Fibroblast of the aortic adventitia (primary cell): Measurements from ENCODE around the gene SLIT3. TPM values are rescaled to one million over a fixed set of nuclear protein-coding genes. Genes with fewer than 3 reads are reported as not detected.

ENCODE experiments used
- DNase-seq: peaks from one replicate; pipeline ENCODE4 v3.0.0-alpha.2; 2010; ENCODE audit warnings: low read depth
- H3K4me3 ChIP-seq: 2 replicates; pipeline ENCODE4 v1.5.1; 2011; ENCODE audit warnings: low read depth, mild to moderate bottlenecking, control low read depth, low read length, moderate library complexity
- CTCF ChIP-seq: IDR thresholded peaks from 2 replicates; pipeline ENCODE4 v1.5.1; 2011; ENCODE audit warnings: mild to moderate bottlenecking, low read length, control low read depth, inconsistent platforms; ENCODE audit not compliant: insufficient read depth
- total RNA-seq: library from RNA; depleted of rRNA; stranded (reverse); fragments of >200 nt; gene quantifications from 2 replicates; pipeline ENCODE4 v1.2.3, GENCODE V29; 2012; ENCODE audit warnings: low replicate concordance

Gene SLIT3
- total RNA-seq, 1 donor, result 65.3 TPM

- no peak overlapping the region for H3K4me3 ChIP-seq
- no peak for DNase-seq
- no peak for TF ChIP-seq CTCF
These were observed 221.2 kb downstream of the SLIT3 start for GRCh38 chr5:169079697-169080096.

GRCh38 chr5:169074839-169075238, 226.1 kb downstream of the SLIT3 start:
- DNase-seq, result no peak
- TF ChIP-seq CTCF, result no peak

GRCh38 chr5:169072233-169072632, 228.7 kb downstream of the SLIT3 start:
- DNase-seq, result no peak
- H3K4me3 ChIP-seq, result no peak overlapping the region
- TF ChIP-seq CTCF, result no peak

More at GRCh38 chr5:169074839-169075238, 226.1 kb downstream of the SLIT3 start:
- no peak overlapping the region for H3K4me3 ChIP-seq

GRCh38 chr5:169070413-169070812, 230.5 kb downstream of the SLIT3 start:
- no peak overlapping the region for H3K4me3 ChIP-seq
- DNase-seq, result no peak
- TF ChIP-seq CTCF, result no peak

GRCh38 chr5:169067751-169068173, 233.2 kb downstream of the SLIT3 start:
- TF ChIP-seq CTCF, result no peak
- DNase-seq, result peak; percentile 34
- H3K4me3 ChIP-seq, result no peak overlapping the region

- DNase-seq, result no peak
- H3K4me3 ChIP-seq, result no peak overlapping the region
- no peak for TF ChIP-seq CTCF
These were observed 235.5 kb downstream of the SLIT3 start for GRCh38 chr5:169065400-169065799.

- no peak overlapping the region for H3K4me3 ChIP-seq
- peak; percentile 20 for DNase-seq
- no peak for TF ChIP-seq CTCF
These were observed 236.8 kb downstream of the SLIT3 start for GRCh38 chr5:169064093-169064492.
